Measurements from ENCODE around the gene CLDN15.
"Not testable (repeated sequence)": the region's sequence is repeated elsewhere in the genome, so short reads cannot be mapped to it uniquely, and the experiment has no call there.

The CLDN15 gene

GRCh38 chr7:101277155-101277554 is 39.6 kb upstream of the CLDN15 start:
- TF ChIP-seq, protein P1, sequence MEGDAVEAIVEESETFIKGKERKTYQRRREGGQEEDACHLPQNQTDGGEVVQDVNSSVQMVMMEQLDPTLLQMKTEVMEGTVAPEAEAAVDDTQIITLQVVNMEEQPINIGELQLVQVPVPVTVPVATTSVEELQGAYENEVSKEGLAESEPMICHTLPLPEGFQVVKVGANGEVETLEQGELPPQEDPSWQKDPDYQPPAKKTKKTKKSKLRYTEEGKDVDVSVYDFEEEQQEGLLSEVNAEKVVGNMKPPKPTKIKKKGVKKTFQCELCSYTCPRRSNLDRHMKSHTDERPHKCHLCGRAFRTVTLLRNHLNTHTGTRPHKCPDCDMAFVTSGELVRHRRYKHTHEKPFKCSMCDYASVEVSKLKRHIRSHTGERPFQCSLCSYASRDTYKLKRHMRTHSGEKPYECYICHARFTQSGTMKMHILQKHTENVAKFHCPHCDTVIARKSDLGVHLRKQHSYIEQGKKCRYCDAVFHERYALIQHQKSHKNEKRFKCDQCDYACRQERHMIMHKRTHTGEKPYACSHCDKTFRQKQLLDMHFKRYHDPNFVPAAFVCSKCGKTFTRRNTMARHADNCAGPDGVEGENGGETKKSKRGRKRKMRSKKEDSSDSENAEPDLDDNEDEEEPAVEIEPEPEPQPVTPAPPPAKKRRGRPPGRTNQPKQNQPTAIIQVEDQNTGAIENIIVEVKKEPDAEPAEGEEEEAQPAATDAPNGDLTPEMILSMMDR (IDR thresholded peaks at IDR 0.05; ENCODE audit: insufficient read depth, low read length, poor library complexity, severe bottlenecking): no peak
- Histone ChIP-seq H3K36me3 (ENCODE audit: control insufficient read depth, insufficient read depth, low read length) (no peaks in the 10 kb centered on the region), H3K27me3 (replicated peaks; ENCODE audit: control insufficient read depth, insufficient read depth, low read length) (no peaks in the 10 kb centered on the region), H3K4me3 (replicated peaks; ENCODE audit: low read depth, low read length) (no peak overlapping the region)
- no peak for DNase-seq (ENCODE audit: extremely low read depth, insufficient read length)

DNA sequence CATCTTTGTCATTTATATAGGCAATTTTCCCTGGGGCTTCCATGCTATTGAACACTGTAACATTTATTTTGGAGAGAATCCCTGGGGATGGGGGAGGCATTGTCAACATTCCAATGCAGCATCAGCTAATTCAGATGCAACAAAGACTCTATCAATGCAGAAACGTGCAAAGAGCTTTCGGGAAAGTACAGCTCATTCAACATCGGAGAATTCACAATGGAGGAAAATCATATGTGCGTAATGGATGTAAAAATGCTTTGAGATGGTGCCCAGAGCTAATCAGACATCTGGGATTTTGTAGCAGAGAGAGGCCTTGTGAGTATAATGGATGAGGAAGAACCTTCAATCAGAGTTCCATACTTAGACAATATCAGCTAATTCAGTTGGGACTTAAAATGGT is 35.6 kb upstream of the CLDN15 start:
- no peaks in the 10 kb centered on the region for H3K36me3 ChIP-seq (ENCODE audit: control insufficient read depth, insufficient read depth, low read length)
- DNase-seq (ENCODE audit: extremely low read depth, insufficient read length): no peak
- TF ChIP-seq, protein P1 (IDR thresholded peaks at IDR 0.05; ENCODE audit: insufficient read depth, low read length, poor library complexity, severe bottlenecking): no peak
- H3K27me3 ChIP-seq (replicated peaks; ENCODE audit: control insufficient read depth, insufficient read depth, low read length): no peaks in the 10 kb centered on the region
- no peak overlapping the region for H3K4me3 ChIP-seq (replicated peaks; ENCODE audit: low read depth, low read length)

GRCh38 chr7:101271021-101271420 is 33.4 kb upstream of the CLDN15 start:
- TF ChIP-seq, protein P1 (IDR thresholded peaks at IDR 0.05; ENCODE audit: insufficient read depth, low read length, poor library complexity, severe bottlenecking): no peak
- Histone ChIP-seq H3K36me3 (ENCODE audit: control insufficient read depth, insufficient read depth, low read length) (no peaks in the 10 kb centered on the region), H3K4me3 (replicated peaks; ENCODE audit: low read depth, low read length) (no peak overlapping the region), H3K27me3 (replicated peaks; ENCODE audit: control insufficient read depth, insufficient read depth, low read length) (no peaks in the 10 kb centered on the region)
- no peak for DNase-seq (ENCODE audit: extremely low read depth, insufficient read length)

DNA sequence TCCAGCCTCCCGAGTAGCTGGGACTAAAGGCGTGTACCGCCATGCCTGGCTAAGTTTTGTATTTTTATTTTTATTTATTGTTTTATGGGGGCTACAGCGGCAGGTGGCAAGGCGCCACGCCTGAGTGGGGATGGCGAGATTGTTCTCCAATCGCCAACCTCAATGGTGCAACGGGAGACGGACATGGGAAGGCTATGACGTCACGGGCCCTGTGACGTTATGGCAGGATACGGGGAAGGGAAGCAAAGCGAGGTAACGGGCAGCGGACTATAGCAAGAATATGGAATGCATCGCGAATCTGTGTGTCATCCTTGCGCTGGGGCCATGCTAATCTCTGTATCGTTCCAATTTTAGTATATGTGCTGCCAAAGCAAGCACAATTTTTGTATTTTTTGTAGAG is 32.1 kb upstream of the CLDN15 start:
- Histone ChIP-seq H3K27me3 (replicated peaks; ENCODE audit: control insufficient read depth, insufficient read depth, low read length) (no peaks in the 10 kb centered on the region), H3K36me3 (ENCODE audit: control insufficient read depth, insufficient read depth, low read length) (no peaks in the 10 kb centered on the region), H3K4me3 (replicated peaks; ENCODE audit: low read depth, low read length) (no peak overlapping the region)
- TF ChIP-seq, protein P1 (IDR thresholded peaks at IDR 0.05; ENCODE audit: insufficient read depth, low read length, poor library complexity, severe bottlenecking): no peak
- DNase-seq (ENCODE audit: extremely low read depth, insufficient read length): no peak

- Histone ChIP-seq H3K4me3 (replicated peaks; ENCODE audit: low read depth, low read length) (no peak overlapping the region), H3K27me3 (replicated peaks; ENCODE audit: control insufficient read depth, insufficient read depth, low read length) (no peaks in the 10 kb centered on the region; the same call in none of the 2 replicates), H3K36me3 (ENCODE audit: control insufficient read depth, insufficient read depth, low read length) (no peaks in the 10 kb centered on the region)
- TF ChIP-seq, protein P1 (IDR thresholded peaks at IDR 0.05; ENCODE audit: insufficient read depth, low read length, poor library complexity, severe bottlenecking): no peak
- DNase-seq (ENCODE audit: extremely low read depth, insufficient read length): no peak
These were observed 28.3 kb upstream of the CLDN15 start for GRCh38 chr7:101265622-101266516.

DNA sequence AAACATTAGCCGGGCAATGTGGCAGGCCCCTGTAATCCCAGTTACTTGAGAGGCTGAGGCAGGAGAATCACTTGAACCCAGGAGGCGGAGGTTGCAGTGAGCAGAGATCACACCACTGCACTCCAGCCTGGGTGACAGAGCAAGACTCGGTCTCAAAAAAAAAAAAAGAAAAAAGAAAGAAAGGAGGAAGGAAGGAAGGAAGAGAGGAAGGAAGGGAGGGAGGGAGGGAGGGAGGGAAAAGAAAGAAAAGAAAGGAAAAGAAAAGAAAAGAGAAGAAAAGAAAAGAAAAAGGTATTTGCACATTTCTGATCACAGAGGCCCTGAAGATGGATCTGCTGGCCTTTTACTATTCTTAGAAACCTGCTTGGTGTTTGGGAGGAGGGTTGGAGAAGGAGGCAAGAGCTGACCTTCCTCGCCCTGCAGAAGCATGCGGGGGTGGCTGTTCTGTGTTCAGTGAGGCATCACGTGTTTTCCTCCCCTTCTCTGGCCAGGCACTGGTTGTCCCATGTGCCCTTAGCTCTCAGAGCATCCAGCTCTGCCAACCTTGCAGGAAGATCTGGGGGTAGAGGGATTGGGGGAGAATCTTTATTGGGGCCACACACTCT is 26.6 kb upstream of the CLDN15 start:
- H3K4me3 ChIP-seq (replicated peaks; ENCODE audit: low read depth, low read length): not testable (repeated sequence)

More for the DNA sequence above, 26.6 kb upstream of the CLDN15 start:
- DNase-seq (ENCODE audit: extremely low read depth, insufficient read length); H3K36me3 ChIP-seq (ENCODE audit: control insufficient read depth, insufficient read depth, low read length); H3K27me3 ChIP-seq (replicated peaks; ENCODE audit: control insufficient read depth, insufficient read depth, low read length): not testable (repeated sequence)
